ENCODE data around the gene GPX4.

The GPX4 gene

GRCh38 chr19:1084024-1084868 is 19.5 kb upstream of the GPX4 start:
- in situ Hi-C loops (cut with MboI; ENCODE audit: low sequenced_read_pairs): no loop called here

GRCh38 chr19:1085053-1085658 is 18.6 kb upstream of the GPX4 start:
- in situ Hi-C loops (cut with MboI; ENCODE audit: low sequenced_read_pairs): no loop called here

- in situ Hi-C loops (cut with MboI; ENCODE audit: low sequenced_read_pairs): no loop called here
Measured at GRCh38 chr19:1085676-1086442, 17.9 kb upstream of the GPX4 start.

- in situ Hi-C loops (cut with MboI; ENCODE audit: low sequenced_read_pairs): no loop called here
Measured at GRCh38 chr19:1086613-1087012, 17.2 kb upstream of the GPX4 start.

GRCh38 chr19:1087813-1088415 is 15.9 kb upstream of the GPX4 start:
- in situ Hi-C loops (cut with MboI; ENCODE audit: low sequenced_read_pairs): no loop called here

GRCh38 chr19:1088416-1089010 is 15.3 kb upstream of the GPX4 start:
- in situ Hi-C loops (cut with MboI; ENCODE audit: low sequenced_read_pairs): no loop called here

- in situ Hi-C loops (cut with MboI; ENCODE audit: low sequenced_read_pairs): no loop called here
Measured at GRCh38 chr19:1089126-1089771, 14.5 kb upstream of the GPX4 start.

GRCh38 chr19:1089891-1090290 is 13.9 kb upstream of the GPX4 start:
- in situ Hi-C loops (cut with MboI; ENCODE audit: low sequenced_read_pairs): no loop called here

GRCh38 chr19:1090731-1091543 is 12.9 kb upstream of the GPX4 start:
- in situ Hi-C loops (cut with MboI; ENCODE audit: low sequenced_read_pairs): no loop called here

GRCh38 chr19:1091544-1092175 is 12.1 kb upstream of the GPX4 start:
- in situ Hi-C loops (cut with MboI; ENCODE audit: low sequenced_read_pairs): no loop called here

- in situ Hi-C loops (cut with MboI; ENCODE audit: low sequenced_read_pairs): no loop called here
Measured at GRCh38 chr19:1093330-1093729, 10.5 kb upstream of the GPX4 start.

- in situ Hi-C loops (cut with MboI; ENCODE audit: low sequenced_read_pairs): no loop called here
Measured at GRCh38 chr19:1093811-1094553, 9.8 kb upstream of the GPX4 start.

GRCh38 chr19:1094655-1094977 is 9.2 kb upstream of the GPX4 start:
- in situ Hi-C loops (cut with MboI; ENCODE audit: low sequenced_read_pairs): no loop called here

- in situ Hi-C loops (cut with MboI; ENCODE audit: low sequenced_read_pairs): no loop called here
Measured at GRCh38 chr19:1094978-1095701, 8.7 kb upstream of the GPX4 start, which contains the start of gene POLR2E. Gene POLR2E (minus strand): TSS chr19:1095375. CDS start chr19:1095315, 60 bp downstream.

GRCh38 chr19:1097810-1098176 is 6.0 kb upstream of the GPX4 start:
- in situ Hi-C loops (cut with MboI; ENCODE audit: low sequenced_read_pairs): no loop called here

GRCh38 chr19:1098177-1099051 is 5.4 kb upstream of the GPX4 start:
- in situ Hi-C loops (cut with MboI; ENCODE audit: low sequenced_read_pairs): no loop called here

- in situ Hi-C loops (cut with MboI; ENCODE audit: low sequenced_read_pairs): no loop called here
Measured at GRCh38 chr19:1101337-1101698, 2.5 kb upstream of the GPX4 start.

Data from HL-60/S4 treated with phorbol 12-myristate 13-acetate at 8.2 ng/mL for 4 days and 3 days (cell line).